HEK293T (cell line): Measurements from ENCODE around the gene MRGPRX2.

ENCODE experiments used
- CTCF ChIA-PET: fragments of 350-600 bp; formaldehyde crosslinking; extraction: SDS; loops from one replicate; lab custom pipeline; 2021; ENCODE audit warnings: antibody characterized with exemption, inconsistent platforms; lab: Yijun Ruan, JAX
- POLR2A ChIA-PET: fragments of 350-600 bp; formaldehyde crosslinking; extraction: SDS; loops from one replicate; lab custom pipeline; 2020; ENCODE audit warnings: antibody characterized with exemption, inconsistent platforms; lab: Yijun Ruan, JAX
- DNase-seq: peaks from one replicate; pipeline ENCODE4 v3.0.0; 2012; ENCODE audit warnings: mixed read lengths; ENCODE audit errors: extremely low spot score
- ARNT ChIP-seq: fragments of 450-650 bp; IDR thresholded peaks from 2 replicates; pipeline ENCODE4 v1.6.1; 2017; ENCODE audit warnings: mild to moderate bottlenecking
- BHLHE40 ChIP-seq: fragments of 450-650 bp; IDR thresholded peaks from 2 replicates; pipeline ENCODE4 v1.6.1; 2016; ENCODE audit warnings: mild to moderate bottlenecking, moderate library complexity, borderline replicate concordance
- CTBP1 ChIP-seq: fragments of 450-650 bp; IDR thresholded peaks from 2 replicates; pipeline ENCODE4 v1.6.1; 2016; ENCODE audit warnings: borderline replicate concordance
- ELF4 ChIP-seq: fragments of 450-650 bp; IDR thresholded peaks from 2 replicates; pipeline ENCODE4 v1.6.1; 2017; ENCODE audit warnings: antibody characterized with exemption
- FOXA1 ChIP-seq: fragments of 450-650 bp; IDR thresholded peaks from 2 replicates; pipeline ENCODE4 v1.6.1; 2016; ENCODE audit warnings: mild to moderate bottlenecking
- FOXK2 ChIP-seq: fragments of 450-650 bp; IDR thresholded peaks from 2 replicates; pipeline ENCODE4 v1.6.1; 2016; ENCODE audit warnings: mild to moderate bottlenecking
- FOXM1 ChIP-seq: fragments of 450-650 bp; IDR thresholded peaks from 2 replicates; pipeline ENCODE4 v1.6.1; 2017; ENCODE audit warnings: mild to moderate bottlenecking, borderline replicate concordance
- HDGF ChIP-seq: fragments of 450-650 bp; IDR thresholded peaks from 2 replicates; pipeline ENCODE4 v1.6.1; 2017; ENCODE audit warnings: antibody characterized with exemption, borderline replicate concordance
- L3MBTL2 ChIP-seq: fragments of 450-650 bp; conservative IDR thresholded peaks from 2 replicates; pipeline ENCODE4 v1.6.1; 2016; ENCODE audit warnings: mild to moderate bottlenecking
- LEF1 ChIP-seq: fragments of 450-650 bp; IDR thresholded peaks from 2 replicates; pipeline ENCODE4 v1.6.1; 2017; ENCODE audit warnings: mild to moderate bottlenecking, borderline replicate concordance
- NFRKB ChIP-seq: fragments of 450-650 bp; IDR thresholded peaks from 2 replicates; pipeline ENCODE4 v1.6.1; 2016; ENCODE audit warnings: mild to moderate bottlenecking, moderate library complexity
- SP1 ChIP-seq: fragments of 450-650 bp; IDR thresholded peaks from 2 replicates; pipeline ENCODE4 v1.6.1; 2017
- SUZ12 ChIP-seq: fragments of 450-650 bp; IDR thresholded peaks from 2 replicates; pipeline ENCODE4 v1.6.1; 2016; ENCODE audit warnings: mild to moderate bottlenecking
- TARDBP ChIP-seq: fragments of 450-650 bp; IDR thresholded peaks from 2 replicates; pipeline ENCODE4 v1.6.1; 2016
- ZNF384 ChIP-seq: fragments of 450-650 bp; IDR thresholded peaks from 2 replicates; pipeline ENCODE4 v1.6.1; 2016
- TF ChIP-seq, protein P1 (sequence below): fragments of 450-650 bp; IDR thresholded peaks from 2 replicates; pipeline ENCODE4 v1.6.1; 2016

The MRGPRX2 gene

DNA sequence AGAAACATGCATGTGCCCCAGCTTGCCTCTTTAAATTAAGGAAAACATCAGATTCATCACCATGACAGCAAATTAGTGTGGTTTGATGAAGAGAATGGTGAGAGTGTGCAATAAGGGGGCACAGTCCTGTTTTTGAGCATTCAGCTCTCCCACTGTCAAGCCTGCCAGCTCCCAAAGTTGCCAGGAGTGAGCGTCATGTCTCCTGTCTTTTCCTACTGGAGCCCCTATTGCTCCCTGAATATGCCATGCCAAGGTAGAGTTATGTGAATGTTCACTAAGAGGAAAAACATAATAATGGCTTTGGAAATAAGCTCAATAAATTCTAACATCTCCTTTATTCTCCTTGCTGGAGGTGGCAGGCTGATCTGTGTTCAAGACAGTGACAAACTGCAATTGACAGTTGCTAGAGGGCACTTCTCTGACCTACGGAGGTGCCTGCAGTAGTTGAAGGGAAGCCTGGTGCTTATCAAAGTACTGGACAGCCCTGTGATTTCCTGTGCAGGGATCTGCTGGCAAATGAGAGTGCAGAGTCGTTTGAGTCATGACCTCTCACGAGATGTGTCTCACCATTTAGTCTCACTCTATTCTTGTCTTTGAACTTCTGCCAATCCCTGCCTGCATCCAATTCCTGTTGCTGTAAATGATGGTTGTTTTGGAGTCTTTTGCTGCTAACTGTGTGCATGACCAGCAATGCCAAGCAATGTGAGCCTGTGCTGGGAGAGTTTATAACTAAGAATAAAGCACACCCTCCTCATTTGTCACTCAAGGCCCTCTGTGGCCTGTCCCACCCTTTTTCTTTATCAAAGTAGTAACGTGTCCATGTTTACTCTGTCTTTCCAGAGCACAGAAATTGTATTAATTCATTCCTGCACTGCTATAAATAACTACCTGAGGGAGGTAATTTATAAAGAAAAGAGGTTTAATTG is 34.8 kb downstream of the MRGPRX2 start:
- CTCF ChIA-PET: interaction anchor here (0.9 kb wide), 1 partner anchor 13 kb away, joined by 3 read pairs; no protein-coding TSS in a partner anchor
- no peak for DNase-seq
- POLR2A ChIA-PET: no interaction called here
- TF ChIP-seq ZNF384 (no peak), ARNT (no peak), CTBP1 (no peak), TARDBP (no peak), NFRKB (no peak), FOXK2 (no peak), HDGF (no peak), SUZ12 (no peak), FOXA1 (no peak)
- TF ChIP-seq, protein P1, sequence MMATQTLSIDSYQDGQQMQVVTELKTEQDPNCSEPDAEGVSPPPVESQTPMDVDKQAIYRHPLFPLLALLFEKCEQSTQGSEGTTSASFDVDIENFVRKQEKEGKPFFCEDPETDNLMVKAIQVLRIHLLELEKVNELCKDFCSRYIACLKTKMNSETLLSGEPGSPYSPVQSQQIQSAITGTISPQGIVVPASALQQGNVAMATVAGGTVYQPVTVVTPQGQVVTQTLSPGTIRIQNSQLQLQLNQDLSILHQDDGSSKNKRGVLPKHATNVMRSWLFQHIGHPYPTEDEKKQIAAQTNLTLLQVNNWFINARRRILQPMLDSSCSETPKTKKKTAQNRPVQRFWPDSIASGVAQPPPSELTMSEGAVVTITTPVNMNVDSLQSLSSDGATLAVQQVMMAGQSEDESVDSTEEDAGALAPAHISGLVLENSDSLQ: no peak

DNA sequence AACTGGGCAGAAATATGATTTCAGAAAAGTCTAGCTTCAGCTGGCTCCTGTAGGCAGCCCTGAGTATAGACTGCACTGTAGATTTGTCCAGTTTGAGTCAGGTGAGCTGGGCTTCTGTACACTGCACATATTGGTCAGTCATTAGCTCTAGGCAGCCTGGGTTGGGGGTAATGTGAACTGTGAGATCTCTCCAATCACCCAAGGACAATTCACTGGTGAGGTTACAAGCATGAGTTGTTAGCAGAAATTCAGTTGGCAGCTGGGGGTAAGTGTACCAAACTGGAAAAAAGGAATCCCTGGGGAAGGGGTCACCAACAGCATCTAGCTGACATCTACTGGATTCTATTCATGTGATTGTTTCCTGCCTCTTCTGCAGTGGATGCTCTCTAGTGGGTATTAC is 39.7 kb downstream of the MRGPRX2 start:
- no peak for DNase-seq
- no peak for TF ChIP-seq LEF1
- no peak for TF ChIP-seq L3MBTL2
- TF ChIP-seq, protein P1: no peak
- no peak for TF ChIP-seq SUZ12
- TF ChIP-seq HDGF: no peak
- CTCF ChIA-PET: no interaction called here
- POLR2A ChIA-PET: no interaction called here

DNA sequence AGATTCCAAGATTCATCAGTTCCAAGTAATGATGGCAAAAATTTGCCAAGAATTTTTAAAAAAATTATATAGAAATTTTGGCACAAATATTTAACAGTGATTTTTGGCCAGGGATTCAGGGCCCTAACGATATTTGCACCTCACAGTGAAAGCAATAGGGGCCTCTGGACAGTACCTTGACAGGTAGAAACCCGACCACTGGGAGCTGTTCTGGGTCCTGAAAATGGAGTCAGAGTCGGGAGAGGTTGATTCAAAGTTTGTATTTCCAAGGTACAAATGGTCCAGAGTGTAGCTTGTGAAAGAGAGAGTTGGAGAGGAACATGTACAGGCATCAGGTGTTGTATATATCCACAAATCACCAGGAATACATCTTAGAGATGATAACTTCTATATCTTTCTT is 41.6 kb downstream of the MRGPRX2 start:
- CTCF ChIA-PET: no interaction called here

DNA sequence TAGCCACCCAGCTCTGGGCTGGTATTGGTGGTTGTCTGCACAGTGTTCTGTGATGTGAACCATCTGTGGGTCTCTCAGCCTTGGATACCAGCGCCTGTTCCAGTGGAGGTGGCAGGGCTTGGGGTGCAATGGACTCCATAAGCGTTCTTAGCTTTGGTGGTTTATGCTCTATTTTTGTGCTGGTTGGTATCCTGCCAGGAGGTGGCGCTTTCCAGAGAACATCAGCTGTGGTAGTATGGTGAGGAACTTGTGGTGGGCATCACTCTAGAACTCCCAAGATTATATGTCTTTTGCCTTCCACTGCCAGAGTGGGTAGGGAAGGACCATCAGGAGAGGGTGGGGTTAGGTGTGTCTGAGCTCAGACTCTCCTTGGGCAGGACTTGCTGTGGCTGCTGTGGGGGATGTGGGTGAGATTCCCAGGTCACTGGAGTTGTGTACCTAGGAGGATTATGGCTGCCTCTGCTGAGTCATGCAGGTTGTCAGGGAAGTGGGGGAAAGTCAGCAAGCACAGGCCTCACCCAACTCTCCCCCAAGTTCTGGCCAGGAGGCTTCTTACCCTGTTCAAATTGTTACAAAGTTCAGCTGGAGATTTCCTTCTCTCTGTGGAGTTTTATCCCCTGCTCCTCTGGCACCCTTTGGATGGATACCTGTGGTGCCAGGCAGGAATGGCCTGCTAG is 47.2 kb downstream of the MRGPRX2 start:
- TF ChIP-seq ZNF384 (no peak), HDGF (no peak), LEF1 (no peak), CTBP1 (no peak), SUZ12 (no peak), L3MBTL2 (no peak), FOXM1 (no peak), FOXA1 (no peak), ELF4 (no peak), BHLHE40 (no peak), ARNT (no peak), TARDBP (no peak)
- TF ChIP-seq, protein P1: no peak
- ChIA-PET CTCF (interaction anchor here (0.6 to 0.9 kb wide), 4 partner anchors 13 to 57 kb away, joined by 3 to 5 read pairs (median 3); no protein-coding TSS in a partner anchor), POLR2A (no interaction called here)
- no peak for DNase-seq

More for the DNA sequence above, 41.6 kb downstream of the MRGPRX2 start:
- DNase-seq: no peak
- POLR2A ChIA-PET: no interaction called here
- TF ChIP-seq FOXA1: no peak
- no peak for TF ChIP-seq ELF4
- TF ChIP-seq LEF1: no peak
- TF ChIP-seq ZNF384: no peak
- no peak for TF ChIP-seq L3MBTL2
- no peak for TF ChIP-seq ARNT
- no peak for TF ChIP-seq HDGF
- TF ChIP-seq BHLHE40: no peak
- TF ChIP-seq SP1: no peak
- no peak for TF ChIP-seq NFRKB
- TF ChIP-seq CTBP1: no peak
- TF ChIP-seq, protein P1: no peak

DNA sequence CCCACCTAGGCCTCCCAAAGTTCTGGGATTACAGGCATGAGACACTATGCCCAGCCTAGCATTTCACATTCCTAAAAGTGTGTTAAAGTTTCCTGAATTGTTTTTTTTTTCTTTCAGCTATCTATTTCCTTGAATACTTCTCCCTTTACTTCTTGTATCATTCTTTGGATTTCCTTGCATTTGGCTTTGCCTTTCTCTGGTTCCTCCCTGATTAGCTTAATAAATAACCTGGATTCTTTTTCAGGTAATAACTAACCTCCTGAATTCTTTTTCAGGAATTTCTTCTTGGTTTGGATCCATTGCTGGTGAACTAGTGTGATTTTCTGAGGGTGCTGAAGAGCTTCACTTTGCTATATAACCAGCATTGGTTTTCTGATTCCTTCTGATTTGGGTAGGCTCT is 47.9 kb downstream of the MRGPRX2 start:
- ChIA-PET POLR2A (no interaction called here), CTCF (interaction anchor here (0.6 to 0.9 kb wide), 2 partner anchors 14 to 29 kb away, joined by 3 to 5 read pairs; no protein-coding TSS in a partner anchor)

More for the DNA sequence above, 47.9 kb downstream of the MRGPRX2 start:
- DNase-seq: no peak
- TF ChIP-seq BHLHE40 (no peak), ZNF384 (no peak), SP1 (no peak), CTBP1 (no peak), ELF4 (no peak), LEF1 (no peak), TARDBP (no peak), FOXK2 (no peak), HDGF (no peak), ARNT (no peak), SUZ12 (no peak), L3MBTL2 (no peak), FOXM1 (no peak), FOXA1 (no peak), NFRKB (no peak)
- TF ChIP-seq, protein P1: no peak
